ENCODE data around the gene TSHZ2. TPM values are rescaled to one million over a fixed set of nuclear protein-coding genes. Genes with fewer than 3 reads are reported as not detected.

The TSHZ2 gene
- total RNA-seq, 4 donors from 2014 or later, result 10.3 to 15.0 (median 12.9) TPM

DNA sequence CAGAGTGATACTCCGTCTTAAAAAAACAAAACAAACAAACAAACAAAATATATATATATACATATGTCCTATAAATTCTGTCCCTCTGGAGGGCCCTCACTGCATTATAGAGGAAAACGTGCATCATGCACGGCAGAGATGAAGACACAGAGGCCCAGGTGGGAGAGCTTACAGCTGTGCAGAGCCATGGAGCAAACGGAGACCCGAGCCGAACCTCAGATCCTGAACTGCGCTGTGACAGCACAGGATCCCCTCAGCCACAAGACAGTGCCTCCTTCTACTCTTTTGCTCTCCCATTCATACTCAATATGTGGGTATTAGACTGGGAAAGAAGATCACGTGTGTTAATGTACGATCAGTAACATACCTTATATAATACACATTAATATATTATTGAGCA, 539.9 kb downstream of the TSHZ2 start:
- no peak overlapping the region for H3K4me3 ChIP-seq
- intact Hi-C loops (cut with DNase I), result no loop called here
- H3K27me3 ChIP-seq, result peaks cover 0 to 3% (median 0%) of the 10 kb centered on the region in 4 donors
- H3K36me3 ChIP-seq, result no peaks in the 10 kb centered on the region
- WGBS, result 78% methylated on average over 9 of the region's 9 CpGs
- TF ChIP-seq POLR2AphosphoS5 (IDR thresholded peaks at IDR 0.05) (no peak), EP300 (IDR thresholded peaks at IDR 0.05) (no peak), POLR2A (IDR thresholded peaks at IDR 0.05; ENCODE audit: low read depth) (no peak)
- TF ChIP-seq, protein P1, sequence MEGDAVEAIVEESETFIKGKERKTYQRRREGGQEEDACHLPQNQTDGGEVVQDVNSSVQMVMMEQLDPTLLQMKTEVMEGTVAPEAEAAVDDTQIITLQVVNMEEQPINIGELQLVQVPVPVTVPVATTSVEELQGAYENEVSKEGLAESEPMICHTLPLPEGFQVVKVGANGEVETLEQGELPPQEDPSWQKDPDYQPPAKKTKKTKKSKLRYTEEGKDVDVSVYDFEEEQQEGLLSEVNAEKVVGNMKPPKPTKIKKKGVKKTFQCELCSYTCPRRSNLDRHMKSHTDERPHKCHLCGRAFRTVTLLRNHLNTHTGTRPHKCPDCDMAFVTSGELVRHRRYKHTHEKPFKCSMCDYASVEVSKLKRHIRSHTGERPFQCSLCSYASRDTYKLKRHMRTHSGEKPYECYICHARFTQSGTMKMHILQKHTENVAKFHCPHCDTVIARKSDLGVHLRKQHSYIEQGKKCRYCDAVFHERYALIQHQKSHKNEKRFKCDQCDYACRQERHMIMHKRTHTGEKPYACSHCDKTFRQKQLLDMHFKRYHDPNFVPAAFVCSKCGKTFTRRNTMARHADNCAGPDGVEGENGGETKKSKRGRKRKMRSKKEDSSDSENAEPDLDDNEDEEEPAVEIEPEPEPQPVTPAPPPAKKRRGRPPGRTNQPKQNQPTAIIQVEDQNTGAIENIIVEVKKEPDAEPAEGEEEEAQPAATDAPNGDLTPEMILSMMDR (IDR thresholded peaks at IDR 0.05), result no peak
- H3K4me1 ChIP-seq, result no peaks in the 10 kb centered on the region
- peaks cover 0 to 3% (median 0%) of the 10 kb centered on the region in 4 donors for H3K9me3 ChIP-seq
- no peak for DNase-seq (ENCODE audit: extremely low spot score)
- no peak overlapping the region for H3K27ac ChIP-seq (replicated peaks in 1 of 4)

DNA sequence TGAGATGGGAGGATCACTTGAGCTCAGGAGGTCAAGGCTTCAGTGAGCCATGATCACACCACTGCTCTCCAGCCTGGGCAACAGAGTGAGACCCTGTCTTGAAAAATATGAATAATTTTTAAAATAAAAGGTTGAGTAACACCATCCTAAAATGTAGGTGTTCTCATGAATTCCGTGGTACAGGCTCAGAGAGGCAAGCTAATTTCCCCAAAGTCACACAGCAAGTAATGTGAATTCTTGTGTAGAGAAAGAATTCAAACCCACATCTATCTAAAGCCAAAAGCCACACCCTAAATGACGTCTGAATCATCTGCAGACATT, 541.0 kb downstream of the TSHZ2 start:
- H3K4me1 ChIP-seq, result no peaks in the 10 kb centered on the region
- peaks cover 0 to 3% (median 0%) of the 10 kb centered on the region in 4 donors for H3K27me3 ChIP-seq
- no peak overlapping the region for H3K4me3 ChIP-seq
- intact Hi-C loops (cut with DNase I), result no loop called here
- H3K36me3 ChIP-seq, result no peaks in the 10 kb centered on the region
- no peak for DNase-seq (ENCODE audit: extremely low spot score)
- H3K27ac ChIP-seq (replicated peaks in 1 of 4), result no peak overlapping the region
- TF ChIP-seq POLR2A (IDR thresholded peaks at IDR 0.05; ENCODE audit: low read depth) (no peak), EP300 (IDR thresholded peaks at IDR 0.05) (no peak), POLR2AphosphoS5 (IDR thresholded peaks at IDR 0.05) (no peak)
- TF ChIP-seq, protein P1 (IDR thresholded peaks at IDR 0.05), result no peak
- H3K9me3 ChIP-seq, result peaks cover 0 to 3% (median 0%) of the 10 kb centered on the region in 4 donors
- WGBS, result 57% methylated on average over 2 of the region's 2 CpGs

DNA sequence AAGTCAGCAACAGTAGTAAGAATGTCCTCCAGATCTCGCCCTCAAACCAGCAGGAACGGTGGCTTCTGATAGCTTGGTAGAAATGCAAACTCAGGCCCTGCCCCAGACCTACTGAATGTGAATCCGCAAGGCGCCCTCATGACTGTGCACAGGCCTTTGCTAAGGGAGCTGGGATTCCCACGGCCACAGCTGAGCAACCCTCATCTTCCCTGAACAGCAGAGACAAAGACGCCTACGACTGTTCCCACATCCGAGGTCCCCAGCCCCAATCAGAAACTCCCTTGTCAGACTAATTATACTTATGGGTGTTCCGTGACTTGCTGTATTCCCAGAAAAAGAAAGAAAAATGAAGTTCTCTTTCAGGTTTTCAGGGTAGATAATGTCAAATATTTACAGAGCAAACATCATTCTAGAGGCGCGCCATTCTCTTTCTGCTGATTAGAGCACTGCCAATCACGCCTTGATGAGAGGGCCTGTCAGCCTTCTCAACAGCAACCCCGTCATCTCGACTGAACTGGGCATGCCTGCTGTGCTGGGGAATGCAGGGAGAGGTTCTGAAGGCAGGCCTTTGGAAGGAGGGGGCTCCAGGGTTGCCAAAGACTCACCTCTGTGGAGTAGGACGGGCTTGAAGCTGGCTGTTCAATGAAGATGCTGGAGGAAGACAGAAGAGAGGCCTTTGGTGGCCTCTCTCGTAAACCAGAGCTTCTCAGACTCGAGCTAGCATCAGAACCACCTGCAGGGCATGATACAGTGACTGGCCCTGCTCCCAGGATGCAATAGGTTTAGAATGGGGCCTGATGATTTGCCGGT, 541.5 kb downstream of the TSHZ2 start:
- WGBS, result 94% methylated on average over 18 of the region's 18 CpGs
- Histone ChIP-seq H3K27me3 (peaks cover 0 to 3% (median 0%) of the 10 kb centered on the region in 4 donors), H3K36me3 (no peaks in the 10 kb centered on the region), H3K4me1 (no peaks in the 10 kb centered on the region), H3K4me3 (no peak overlapping the region), H3K9me3 (peaks cover 0 to 3% (median 0%) of the 10 kb centered on the region in 4 donors), H3K27ac (replicated peaks in 1 of 4) (no peak overlapping the region)
- TF ChIP-seq, protein P1 (IDR thresholded peaks at IDR 0.05), result no peak
- TF ChIP-seq POLR2A (IDR thresholded peaks at IDR 0.05; ENCODE audit: low read depth) (no peak), EP300 (IDR thresholded peaks at IDR 0.05) (no peak), POLR2AphosphoS5 (IDR thresholded peaks at IDR 0.05) (no peak)
- intact Hi-C loops (cut with DNase I), result no loop called here
- DNase-seq (ENCODE audit: extremely low spot score), result no peak

DNA sequence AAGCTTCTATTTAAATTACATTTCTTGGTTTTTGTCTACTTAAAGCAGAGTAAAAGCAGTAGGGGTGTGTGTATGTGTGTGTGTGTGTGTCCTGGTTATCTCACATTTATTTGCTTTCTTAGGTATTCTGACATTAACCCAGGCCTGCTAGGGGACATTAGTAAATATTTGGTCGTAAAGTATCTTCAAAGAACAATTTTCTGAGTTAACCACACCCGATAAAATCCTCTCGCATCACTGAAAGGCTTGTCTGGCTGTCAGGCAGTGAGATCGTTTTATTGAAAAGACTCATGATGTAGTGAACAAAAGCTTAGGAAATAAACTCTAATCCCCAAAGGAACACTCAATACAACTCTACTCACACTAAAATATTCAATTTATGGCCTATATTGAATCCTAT, 543.6 kb downstream of the TSHZ2 start:
- Histone ChIP-seq H3K9me3 (no peaks in the 10 kb centered on the region), H3K27me3 (peaks cover 0 to 3% (median 0%) of the 10 kb centered on the region in 4 donors), H3K27ac (replicated peaks in 1 of 4) (no peak overlapping the region), H3K4me1 (no peaks in the 10 kb centered on the region), H3K4me3 (no peak overlapping the region), H3K36me3 (no peaks in the 10 kb centered on the region)
- intact Hi-C loops (cut with DNase I), result no loop called here
- 71% methylated on average over 4 of the region's 4 CpGs for WGBS
- TF ChIP-seq POLR2AphosphoS5 (IDR thresholded peaks at IDR 0.05) (no peak), EP300 (IDR thresholded peaks at IDR 0.05) (no peak), POLR2A (IDR thresholded peaks at IDR 0.05; ENCODE audit: low read depth) (no peak)
- TF ChIP-seq, protein P1 (IDR thresholded peaks at IDR 0.05), result no peak
- DNase-seq (ENCODE audit: extremely low spot score), result no peak

All from esophagus muscularis mucosa (tissue), 4 donors.